ENCODE results near the gene MEPE.

- TF ChIP-seq CTCF (IDR thresholded peaks at IDR 0.05) (no peak), POLR2A (IDR thresholded peaks at IDR 0.05) (no peak)
These were observed 1.6 kb downstream of the MEPE start for GRCh38 chr4:87834401-87834800.

All from adrenal gland (tissue), 5 donors.